NB4 (cell line): Measurements from ENCODE around the gene ACTRT2.

Experiments used
- POLR2A ChIP-seq: IDR thresholded peaks from 2 replicates; pipeline ENCODE4 v1.6.1; 2011; ENCODE audit warnings: mild to moderate bottlenecking; ENCODE audit not compliant: insufficient read length; ENCODE audit errors: extremely low read depth
- TF ChIP-seq, protein P1 (sequence below): IDR thresholded peaks from one replicate; pipeline ENCODE4 v1.5.1; 2012; ENCODE audit warnings: low read depth, low read length
- TF ChIP-seq, protein P2 (sequence below): IDR thresholded peaks from 2 replicates; pipeline ENCODE4 v1.6.1; 2011; ENCODE audit warnings: low read depth, low read length

DNA sequence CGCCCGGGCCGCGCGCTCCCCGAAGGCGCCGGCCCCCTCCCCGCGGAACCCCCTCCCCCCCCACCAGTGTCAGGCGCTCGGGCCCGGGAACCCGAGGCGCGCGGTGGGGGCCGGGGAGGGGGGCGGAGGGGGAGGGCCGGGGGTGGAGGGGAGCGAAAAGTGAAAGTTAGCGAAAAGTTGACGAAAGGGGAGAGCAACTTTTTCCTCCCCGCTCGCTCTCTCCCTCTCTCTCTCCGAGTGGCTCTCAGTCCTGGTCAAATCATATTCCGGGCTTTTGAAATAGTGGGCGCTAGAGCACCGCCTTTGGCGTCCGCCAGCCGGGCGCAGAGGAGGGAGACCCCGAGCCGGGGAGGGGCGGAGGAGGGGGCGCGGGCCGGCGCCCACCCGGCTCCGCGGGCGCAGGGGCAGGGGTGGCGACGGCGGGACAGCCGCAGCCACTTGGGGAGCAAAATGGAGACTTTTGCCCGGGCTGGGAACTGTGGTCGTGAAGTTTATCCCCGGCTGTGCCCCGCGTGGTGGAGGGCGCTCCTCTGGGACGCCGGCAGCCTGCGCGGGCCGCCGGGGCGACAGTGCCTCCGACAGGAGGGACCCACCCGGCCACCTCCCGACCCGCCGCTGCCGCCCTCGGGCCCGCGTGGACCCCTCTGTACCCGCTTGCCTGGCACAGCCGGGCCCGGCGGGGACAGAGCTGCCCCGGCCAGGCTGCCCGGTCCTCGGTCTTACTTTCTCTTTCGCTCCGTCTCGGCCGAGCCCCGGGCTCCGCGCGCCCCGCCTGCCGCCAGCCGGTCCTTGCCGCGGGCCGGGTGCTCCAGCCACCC is 48.4 kb downstream of the ACTRT2 start:
- TF ChIP-seq, protein P1, sequence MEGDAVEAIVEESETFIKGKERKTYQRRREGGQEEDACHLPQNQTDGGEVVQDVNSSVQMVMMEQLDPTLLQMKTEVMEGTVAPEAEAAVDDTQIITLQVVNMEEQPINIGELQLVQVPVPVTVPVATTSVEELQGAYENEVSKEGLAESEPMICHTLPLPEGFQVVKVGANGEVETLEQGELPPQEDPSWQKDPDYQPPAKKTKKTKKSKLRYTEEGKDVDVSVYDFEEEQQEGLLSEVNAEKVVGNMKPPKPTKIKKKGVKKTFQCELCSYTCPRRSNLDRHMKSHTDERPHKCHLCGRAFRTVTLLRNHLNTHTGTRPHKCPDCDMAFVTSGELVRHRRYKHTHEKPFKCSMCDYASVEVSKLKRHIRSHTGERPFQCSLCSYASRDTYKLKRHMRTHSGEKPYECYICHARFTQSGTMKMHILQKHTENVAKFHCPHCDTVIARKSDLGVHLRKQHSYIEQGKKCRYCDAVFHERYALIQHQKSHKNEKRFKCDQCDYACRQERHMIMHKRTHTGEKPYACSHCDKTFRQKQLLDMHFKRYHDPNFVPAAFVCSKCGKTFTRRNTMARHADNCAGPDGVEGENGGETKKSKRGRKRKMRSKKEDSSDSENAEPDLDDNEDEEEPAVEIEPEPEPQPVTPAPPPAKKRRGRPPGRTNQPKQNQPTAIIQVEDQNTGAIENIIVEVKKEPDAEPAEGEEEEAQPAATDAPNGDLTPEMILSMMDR, result peak; percentile 2
- TF ChIP-seq POLR2A, result no peak
- TF ChIP-seq, protein P2, sequence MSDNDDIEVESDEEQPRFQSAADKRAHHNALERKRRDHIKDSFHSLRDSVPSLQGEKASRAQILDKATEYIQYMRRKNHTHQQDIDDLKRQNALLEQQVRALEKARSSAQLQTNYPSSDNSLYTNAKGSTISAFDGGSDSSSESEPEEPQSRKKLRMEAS, result no peak
